K562 (cell line): ENCODE data around the gene PARP14. TPM values are rescaled to one million over a fixed set of nuclear protein-coding genes. Genes with fewer than 3 reads are reported as not detected.
A peak's percentile ranks its signal among the peaks of the same experiment; 100 is the strongest.

Source experiments
- CHCHD3 ChIP-seq: fragments of 250-450 bp; sonication (Bioruptor Pico); IDR thresholded peaks from 2 replicates; pipeline ENCODE4 v2.1.2; 2022; ENCODE audit warnings: mild to moderate bottlenecking
- EGR1 ChIP-seq: fragments of 450-650 bp; conservative IDR thresholded peaks from 2 replicates; pipeline ENCODE4 v1.6.1; 2017; ENCODE audit warnings: mild to moderate bottlenecking
- FOSL1 ChIP-seq: fragments of 200-800 bp; sonication (Bioruptor generic); conservative IDR thresholded peaks from 2 replicates; pipeline ENCODE4 v1.6.1; 2016; ENCODE audit warnings: missing genetic modification characterization, missing compliant biosample characterization
- HCFC1 ChIP-seq: IDR thresholded peaks from 2 replicates; pipeline ENCODE4 v1.6.1; 2012; ENCODE audit warnings: low read depth, low read length, improper control_type of control experiment
- HINFP ChIP-seq: fragments of 450-650 bp; conservative IDR thresholded peaks from 2 replicates; pipeline ENCODE4 v1.6.1; 2016; ENCODE audit warnings: missing genetic modification characterization, low read depth, mild to moderate bottlenecking, control low read depth, missing compliant biosample characterization
- HMBOX1 ChIP-seq: sonication (generic); IDR thresholded peaks from 2 replicates; pipeline ENCODE4 v1.6.1; 2016
- MAFG ChIP-seq: fragments of 450-650 bp; conservative IDR thresholded peaks from 2 replicates; pipeline ENCODE4 v1.6.1; 2016; ENCODE audit warnings: missing genetic modification characterization, missing compliant biosample characterization
- MAFK ChIP-seq: IDR thresholded peaks from 2 replicates; pipeline ENCODE4 v1.6.1; 2011; ENCODE audit warnings: low read length, improper control_type of control experiment
- NCOA4 ChIP-seq: fragments of 450-650 bp; IDR thresholded peaks from 2 replicates; pipeline ENCODE4 v1.6.1; 2018; ENCODE audit warnings: mild to moderate bottlenecking; ENCODE audit not compliant: partially characterized antibody
- NFE2 ChIP-seq: IDR thresholded peaks from 2 replicates; pipeline ENCODE4 v1.6.1; 2014; ENCODE audit warnings: antibody characterized with exemption, low read depth
- NFE2L1 ChIP-seq: fragments of 450-650 bp; IDR thresholded peaks from 2 replicates; pipeline ENCODE4 v1.6.1; 2016; ENCODE audit warnings: missing genetic modification characterization, low read depth, mild to moderate bottlenecking, missing compliant biosample characterization, moderate library complexity, borderline replicate concordance
- NUFIP1 ChIP-seq: fragments of 450-650 bp; IDR thresholded peaks from 2 replicates; pipeline ENCODE4 v1.6.1; 2018; ENCODE audit not compliant: partially characterized antibody
- PHB ChIP-seq: fragments of 250-450 bp; sonication (Bioruptor Pico); IDR thresholded peaks from 2 replicates; pipeline ENCODE4 v1.5.0; 2021
- PHF8 ChIP-seq: fragments of 200-600 bp; sonication (generic); IDR thresholded peaks from 2 replicates; pipeline ENCODE4 v1.6.1; 2012; ENCODE audit warnings: mixed run types, mild to moderate bottlenecking, inconsistent platforms, low read length, moderate library complexity, borderline replicate concordance
- POLR2A ChIP-seq: fragments of 450-650 bp; conservative IDR thresholded peaks from 2 replicates; pipeline ENCODE4 v1.6.1; 2016
- RBFOX2 ChIP-seq: fragments of 200-400 bp; formaldehyde crosslinking; IDR thresholded peaks from 2 replicates; pipeline ENCODE4 v1.6.1; 2017; ENCODE audit warnings: low read depth, mild to moderate bottlenecking, low read length, moderate library complexity
- SMARCA4 ChIP-seq: fragments of 450-650 bp; IDR thresholded peaks from 2 replicates; pipeline ENCODE4 v1.6.1; 2016
- SUPT5H ChIP-seq: fragments of 450-650 bp; IDR thresholded peaks from 2 replicates; pipeline ENCODE4 v1.6.1; 2016
- TAF9B ChIP-seq: fragments of 450-650 bp; IDR thresholded peaks from 2 replicates; pipeline ENCODE4 v1.6.1; 2018; ENCODE audit warnings: mild to moderate bottlenecking; ENCODE audit not compliant: partially characterized antibody
- TFAM ChIP-seq: fragments of 250-450 bp; sonication (Bioruptor Pico); conservative IDR thresholded peaks from 2 replicates; pipeline ENCODE4 v1.5.0; 2021; ENCODE audit warnings: mild to moderate bottlenecking, moderate library complexity
- VEZF1 ChIP-seq: fragments of 200-800 bp; sonication (Bioruptor generic); IDR thresholded peaks from 2 replicates; pipeline ENCODE4 v1.6.1; 2017; ENCODE audit warnings: missing genetic modification characterization, missing compliant biosample characterization
- YY1 ChIP-seq, 3 experiments: IDR thresholded peaks; 2 replicates each; pipeline ENCODE4 v1.6.1; 2011; ENCODE audit warnings: low read length in 2 of 3, mild to moderate bottlenecking in 2 of 3, moderate library complexity in 2 of 3, borderline replicate concordance in 1 of 3, control low read depth in 1 of 3, low read depth in 1 of 3; ENCODE audit not compliant: insufficient read depth in 3 of 3, insufficient replicate concordance in 2 of 3, control insufficient read depth in 1 of 3, insufficient read length in 1 of 3; ENCODE audit errors: extremely low read depth in 1 of 3
- ZFX ChIP-seq: sonication (generic); formaldehyde crosslinking; IDR thresholded peaks from 2 replicates; pipeline ENCODE4 v1.8.0; 2022; ENCODE audit warnings: mild to moderate bottlenecking, missing genetic modification reagents, moderate library complexity
- ZNF197 ChIP-seq: fragments of 200-800 bp; sonication (Bioruptor generic); IDR thresholded peaks from 2 replicates; pipeline ENCODE4 v1.6.1; 2016; ENCODE audit warnings: low read depth, missing genetic modification characterization, missing compliant biosample characterization
- ZNF644 ChIP-seq: fragments of 200-800 bp; sonication (Bioruptor generic); IDR thresholded peaks from 2 replicates; pipeline ENCODE4 v1.6.1; 2016; ENCODE audit warnings: low read depth, missing genetic modification characterization, missing compliant biosample characterization
- ZNF766 ChIP-seq: fragments of 200-800 bp; sonication (Bioruptor generic); conservative IDR thresholded peaks from 2 replicates; pipeline ENCODE4 v1.6.1; 2016; ENCODE audit warnings: missing genetic modification characterization, missing compliant biosample characterization
- polyA plus RNA-seq, 8 experiments: library from polyadenylated mRNA; depleted of rRNA in 4 of 8; stranded (reverse) in 5 of 8; unstranded in 3 of 8; fragments of >200 nt; fragmentation: Nextera tagmentation in 2 of 8; fragmentation: Illumina TruSeq in 1 of 8; extraction: Ambion mirVana in 2 of 8; extraction: Trizol in 1 of 8; gene quantifications; 2 replicates each; pipeline versions ENCODE4 v1.2.1 to v1.2.3, GENCODE V29; 2011 to 2014; ENCODE audit warnings: inconsistent platforms in 1 of 8, missing spikeins in 1 of 8
- total RNA-seq, 7 experiments: library from RNA; depleted of rRNA in 6 of 7; stranded (reverse); fragments of >200 nt in 6 of 7; fragmentation: Illumina TruSeq in 2 of 7; extraction: Trizol in 2 of 7; gene quantifications; 2 replicates each; pipeline versions ENCODE4 v1.2.1 to v1.2.3, GENCODE V29; 2011 to 2021; ENCODE audit warnings: low replicate concordance in 1 of 7

Gene PARP14
- total and polyA plus RNA-seq, 9 of the 15 experiments (the other 6 are each of a cell fraction or from before 2014, with no cell fraction given), result 3.1 to 14.4 (median 9.0) TPM

- TF ChIP-seq HINFP (tag) (0 out of 2 replicates have a peak, but pooled peaks have one; percentile 22), NFE2L1 (tag) (no peak), ZNF644 (no peak), NUFIP1 (no peak), TAF9B (peak; percentile 51), MAFK (peak; percentile 22; the same call in 1 of the 2 replicates), TFAM (CRISPR knock-in tag) (no peak), VEZF1 (peak; percentile 74), HCFC1 (0 out of 2 replicates have a peak, but pooled peaks have one; percentile 25), YY1 (IDR thresholded peaks at IDR 0.05; ENCODE audit: borderline replicate concordance in 1 of 3, control insufficient read depth in 1 of 3, extremely low read depth in 1 of 3, insufficient read depth in 3 of 3, insufficient read length in 1 of 3, insufficient replicate concordance in 2 of 3, low read depth in 1 of 3, low read length in 2 of 3) (peak in 2 of 3 experiments; percentile 51 to 86), CHCHD3 (CRISPR knock-in tag) (no peak), SUPT5H (0 out of 2 replicates have a peak, but pooled peaks have one; percentile 12), PHF8 (peak; percentile 72), EGR1 (peak; percentile 73), PHB (no peak), RBFOX2 (peak; percentile 76), NFE2 (peak; percentile 75), SMARCA4 (0 out of 2 replicates have a peak, but pooled peaks have one; percentile 24), ZNF197 (no peak), NCOA4 (no peak), ZFX (CRISPR knock-in tag) (peak; percentile 80), POLR2A (peak; percentile 29; the same call in 1 of the 2 replicates), ZNF766 (CRISPR knock-in tag) (no peak), FOSL1 (tag) (0 out of 2 replicates have a peak, but pooled peaks have one; percentile 11), HMBOX1 (no peak), MAFG (tag) (peak; percentile 23; the same call in 1 of the 2 replicates)
Measured at GRCh38 chr3:122680475-122681283, at the start of gene PARP14 (continued).
